Small intestine (tissue), 7 donors: ENCODE results near the gene INPP5K. TPM values are rescaled to one million over a fixed set of nuclear protein-coding genes. Genes with fewer than 3 reads are reported as not detected.

Experiments
- DNase-seq, 2 donors: peaks; one replicate each; pipeline versions ENCODE4 v3.0.0 to v3.0.0-alpha.2; 2013
- FAIRE-seq: peaks from 2 replicates; lab custom pipeline; 2012; peaks lifted over from hg19 to GRCh38; lab: Jason Lieb, UNC
- H3K27ac ChIP-seq, 3 donors: one replicate each; pipeline ENCODE4 v1.5.1; 2013; ENCODE audit warnings: low read length in 2 of 3, mild to moderate bottlenecking in 2 of 3, control low read depth in 1 of 3, inconsistent platforms in 1 of 3, low read depth in 1 of 3, moderate library complexity in 1 of 3
- H3K27me3 ChIP-seq, 3 donors: one replicate each; pipeline ENCODE4 v1.6.1; 2013; ENCODE audit warnings: low read length in 3 of 3, inconsistent platforms in 1 of 3; ENCODE audit not compliant: control insufficient read depth in 3 of 3, insufficient read depth in 3 of 3
- H3K36me3 ChIP-seq, 3 donors: one replicate each; pipeline ENCODE4 v1.6.1; 2013; ENCODE audit warnings: low read length in 3 of 3, inconsistent platforms in 1 of 3, low read depth in 1 of 3, mild to moderate bottlenecking in 1 of 3, moderate library complexity in 1 of 3; ENCODE audit not compliant: control insufficient read depth in 3 of 3, insufficient read depth in 2 of 3
- H3K4me1 ChIP-seq, 3 donors: one replicate each; pipeline ENCODE4 v1.6.1; 2013; ENCODE audit warnings: low read length in 2 of 3, inconsistent platforms in 1 of 3, low read depth in 1 of 3, mild to moderate bottlenecking in 1 of 3, moderate library complexity in 1 of 3; ENCODE audit not compliant: control insufficient read depth in 3 of 3, insufficient read depth in 2 of 3
- H3K4me3 ChIP-seq, 3 donors: one replicate each; pipeline ENCODE4 v1.5.1; 2013; ENCODE audit warnings: low read length in 3 of 3, control low read depth in 1 of 3, inconsistent platforms in 1 of 3, low read depth in 1 of 3, mild to moderate bottlenecking in 1 of 3, moderate library complexity in 1 of 3
- H3K9me3 ChIP-seq, 2 donors: one replicate each; pipeline ENCODE4 v1.6.1; 2013; ENCODE audit warnings: low read depth in 1 of 2, low read length in 1 of 2; ENCODE audit not compliant: control insufficient read depth in 2 of 2, insufficient read depth in 1 of 2
- WGBS, 3 donors: extraction: QIAGEN DNeasy Blood & Tissue Kit; methylation state at CpG; one replicate each; pipeline ENCODE4 v1.1.7; 2013; 5-methylcytosine and 5-hydroxymethylcytosine counted together
- polyA plus RNA-seq, 4 donors: library from polyadenylated mRNA; stranded (reverse) in 3 of 4; unstranded in 1 of 4; fragments of 200-250 nt in 3 of 4; fragments of 120-200 nt in 1 of 4; gene quantifications; one replicate each; pipeline versions ENCODE4 v1.2.1 to v1.2.3, GENCODE V29; 2013
- donor health status: healthy with polysubstance abuse.
- donor health status: control.
- donor health status: control.
- donor health status: Bipolar disorder and iron deficiency.
- donor health status: healthy.

The INPP5K gene
- polyA plus RNA-seq, 4 donors: 17.0 to 28.1 (median 24.3) TPM

DNA sequence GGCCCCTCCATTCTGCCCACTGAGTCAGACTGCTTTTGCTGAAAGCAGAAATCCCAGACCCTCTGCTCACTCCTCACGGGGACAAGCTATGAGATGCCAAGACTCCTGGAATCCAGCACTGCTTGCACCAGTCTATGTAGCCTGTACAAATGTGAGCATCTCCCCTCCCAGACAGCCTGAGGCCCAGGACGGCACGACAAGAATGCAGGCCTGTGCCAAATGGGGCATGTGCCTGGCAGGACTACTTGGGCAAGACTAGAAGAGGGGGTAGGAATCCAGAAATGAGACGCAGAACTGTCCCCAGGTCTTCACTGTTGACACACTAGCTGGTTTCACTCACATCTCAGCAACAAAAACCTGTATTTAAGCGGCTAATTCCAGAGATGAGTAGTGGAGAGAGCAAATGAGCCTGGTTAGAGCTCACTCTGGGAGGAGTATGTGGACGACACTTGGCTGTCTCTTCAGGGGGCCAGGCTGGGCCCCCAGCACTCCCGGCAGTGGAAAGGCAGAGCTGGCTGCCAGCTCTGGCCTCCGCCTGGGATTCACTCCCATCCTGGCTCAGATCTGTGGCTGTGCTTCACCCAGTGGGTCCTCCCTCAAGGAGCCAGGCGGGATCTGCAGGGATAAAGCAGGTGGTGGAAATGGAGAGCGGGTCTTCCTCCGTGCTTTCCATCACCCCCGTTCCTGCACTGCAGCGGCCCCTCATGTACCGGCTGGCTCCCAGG lies 21.0 kb downstream of the INPP5K start:
- DNase-seq (no peak), FAIRE-seq (no peak)
- peaks cover 0 to 42% (median 5%) of the 10 kb centered on the region in 3 donors for H3K36me3 ChIP-seq
- H3K4me1 ChIP-seq: peaks cover 0 to 17% (median 5%) of the 10 kb centered on the region in 3 donors
- H3K4me3 ChIP-seq: no peak overlapping the region
- H3K27ac ChIP-seq: no peak overlapping the region
- WGBS, 3 donors: 84 to 92% (median 89%) methylated on average over 14 of the region's 14 CpGs
- peaks cover 0 to 21% (median 0%) of the 10 kb centered on the region in 3 donors for H3K27me3 ChIP-seq
- H3K9me3 ChIP-seq: no peaks in the 10 kb centered on the region

DNA sequence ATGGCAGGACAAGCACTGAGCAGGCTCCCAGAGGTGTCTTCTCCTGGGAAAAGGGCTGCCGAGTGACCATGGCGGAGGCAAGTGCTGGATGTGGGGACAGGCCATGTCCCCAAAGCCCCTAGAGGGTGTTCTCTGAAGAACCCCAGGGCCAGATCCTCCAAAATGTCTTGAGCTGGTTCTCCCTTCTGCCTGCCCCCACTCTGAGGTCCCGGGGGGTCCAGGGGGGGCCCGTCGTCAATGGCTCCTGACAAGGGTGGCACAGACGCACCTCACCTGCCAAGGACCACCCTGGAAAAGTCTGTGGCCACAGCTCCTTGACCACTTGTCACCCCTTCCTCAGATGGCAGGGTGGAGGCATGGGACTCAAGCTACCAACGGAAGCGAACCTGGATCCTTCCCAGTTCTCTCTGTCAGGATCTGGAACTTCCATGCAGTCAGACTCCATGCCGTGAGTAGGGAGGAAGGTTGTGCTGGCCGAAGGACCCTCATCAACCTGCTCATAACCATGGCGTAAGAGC lies 21.6 kb downstream of the INPP5K start:
- H3K36me3 ChIP-seq: peaks cover 0 to 42% (median 5%) of the 10 kb centered on the region in 3 donors
- FAIRE-seq (no peak), DNase-seq (no peak)
- H3K4me1 ChIP-seq: peaks cover 0 to 19% (median 5%) of the 10 kb centered on the region in 3 donors
- peaks cover 0 to 21% (median 0%) of the 10 kb centered on the region in 3 donors for H3K27me3 ChIP-seq
- 93 to 98% (median 95%) methylated on average over 9 to 11 of the region's 11 CpGs for WGBS, 3 donors
- no peak overlapping the region for H3K27ac ChIP-seq
- no peaks in the 10 kb centered on the region for H3K9me3 ChIP-seq
- no peak overlapping the region for H3K4me3 ChIP-seq

- FAIRE-seq (no peak), DNase-seq (no peak)
- Histone ChIP-seq H3K36me3 (peaks cover 0 to 42% (median 5%) of the 10 kb centered on the region in 3 donors), H3K27me3 (peaks cover 0 to 21% (median 0%) of the 10 kb centered on the region in 3 donors), H3K4me3 (no peak overlapping the region), H3K4me1 (peaks cover 0 to 19% (median 5%) of the 10 kb centered on the region in 3 donors), H3K27ac (peak overlapping the region in 1 of 3 donors; percentile 9), H3K9me3 (no peaks in the 10 kb centered on the region)
- WGBS, 3 donors: 95 to 96% (median 95%) methylated on average over 7 of the region's 7 CpGs
Observed at GRCh38 chr17:1494203-1494602, 22.2 kb downstream of the INPP5K start.

- H3K4me3 ChIP-seq: no peak overlapping the region
- peaks cover 0 to 25% (median 5%) of the 10 kb centered on the region in 3 donors for H3K4me1 ChIP-seq
- H3K9me3 ChIP-seq: no peaks in the 10 kb centered on the region
- peak in 1 of 2 donors; percentile 40 for DNase-seq
- H3K36me3 ChIP-seq: peaks cover 0 to 42% (median 5%) of the 10 kb centered on the region in 3 donors
- peak overlapping the region in 1 of 3 donors; percentile 9 for H3K27ac ChIP-seq
- no peak for FAIRE-seq
- WGBS, 3 donors: 56 to 60% (median 59%) methylated on average over 23 of the region's 23 CpGs
- H3K27me3 ChIP-seq: peaks cover 0 to 21% (median 0%) of the 10 kb centered on the region in 3 donors
Observed at GRCh38 chr17:1493291-1493980, 23.0 kb downstream of the INPP5K start.

DNA sequence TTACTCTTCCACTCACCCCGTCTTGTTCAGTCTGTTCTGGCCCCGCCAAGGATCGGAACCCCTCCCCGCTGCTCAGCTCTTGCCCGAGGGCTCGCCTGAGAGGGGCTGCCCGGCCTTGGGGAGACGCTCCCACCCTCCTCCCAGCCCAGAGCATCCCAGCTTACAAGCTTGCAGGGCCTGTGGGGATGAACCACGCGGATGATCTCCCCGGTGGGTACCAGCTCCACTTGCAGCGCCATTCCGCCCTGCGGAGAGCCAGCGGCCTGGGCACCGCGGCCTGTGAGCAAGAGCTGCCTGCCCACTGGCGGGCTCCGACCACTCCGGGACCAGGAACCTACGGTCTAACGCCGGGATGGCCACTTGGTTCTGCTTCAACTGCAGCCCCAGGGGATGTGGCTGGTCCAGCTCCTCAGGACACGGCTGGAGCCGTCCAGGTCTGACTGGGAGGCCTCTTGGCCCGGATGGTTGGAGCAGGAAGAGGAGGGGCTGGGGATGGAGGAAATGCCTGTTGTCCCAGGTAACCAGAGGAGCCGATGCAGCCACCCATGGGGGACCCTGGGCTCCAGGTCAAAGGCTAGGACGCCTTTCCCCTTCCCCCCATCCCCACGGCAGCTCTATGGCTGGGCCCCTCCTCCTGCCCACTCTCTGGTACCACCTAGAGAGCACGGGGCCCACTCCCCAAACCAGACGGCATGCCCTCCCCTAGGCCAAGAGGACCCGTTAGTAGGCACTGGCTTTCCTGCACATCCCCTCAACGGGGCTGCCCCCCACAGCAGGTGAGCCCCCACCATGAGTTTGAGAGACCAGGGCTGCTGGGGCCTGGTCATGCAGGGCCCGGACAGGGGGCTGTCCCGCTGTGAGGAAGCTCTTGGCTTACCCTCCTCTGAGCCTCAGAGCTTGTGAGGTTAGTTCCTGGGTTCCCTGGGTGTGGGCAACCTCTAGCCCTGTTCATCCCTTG lies 23.9 kb downstream of the INPP5K start, which contains the start of gene MYO1C:
TSS of gene MYO1C (minus strand) at position 438 of the 958 bp plus-strand sequence. CDS start at position 239, 199 bp downstream.
- FAIRE-seq: no peak
- Histone ChIP-seq H3K4me1 (peaks cover 0 to 31% (median 5%) of the 10 kb centered on the region in 3 donors), H3K4me3 (peak within 1 kb of the TSS; percentile 38 to 88 (median 67)), H3K27me3 (peaks cover 0 to 21% (median 0%) of the 10 kb centered on the region in 3 donors), H3K9me3 (no peaks in the 10 kb centered on the region), H3K36me3 (peaks cover 0 to 35% (median 5%) of the 10 kb centered on the region in 3 donors), H3K27ac (peak within 1 kb of the TSS in 1 of 3 donors; percentile 80)
- WGBS, 3 donors: 43 to 52% (median 48%) methylated on average over 34 to 35 of the region's 35 CpGs
- peak in 1 of 2 donors; percentile 31 for DNase-seq

GRCh38 chr17:1491443-1492248 lies 24.8 kb downstream of the INPP5K start:
- peak overlapping the region; percentile 61 to 88 (median 67) for H3K4me3 ChIP-seq
- DNase-seq (peak; percentile 71 to 82), FAIRE-seq (no peak)
- peaks cover 0 to 39% (median 7%) of the 10 kb centered on the region in 3 donors for H3K4me1 ChIP-seq
- 1 to 7% (median 1%) methylated on average over 30 to 94 of the region's 94 CpGs for WGBS, 3 donors
- peaks cover 0 to 21% (median 0%) of the 10 kb centered on the region in 3 donors for H3K27me3 ChIP-seq
- no peaks in the 10 kb centered on the region for H3K9me3 ChIP-seq
- H3K27ac ChIP-seq: peak overlapping the region; percentile 29 to 88 (median 86)
- peaks cover 0 to 26% (median 5%) of the 10 kb centered on the region in 3 donors for H3K36me3 ChIP-seq
